ENCODE measurements around the gene UROS. TPM values are rescaled to one million over a fixed set of nuclear protein-coding genes. Genes with fewer than 3 reads are reported as not detected.

The UROS gene
- total RNA-seq, 4 donors from 2014 or later: 34.7 to 57.8 (median 39.2) TPM

DNA sequence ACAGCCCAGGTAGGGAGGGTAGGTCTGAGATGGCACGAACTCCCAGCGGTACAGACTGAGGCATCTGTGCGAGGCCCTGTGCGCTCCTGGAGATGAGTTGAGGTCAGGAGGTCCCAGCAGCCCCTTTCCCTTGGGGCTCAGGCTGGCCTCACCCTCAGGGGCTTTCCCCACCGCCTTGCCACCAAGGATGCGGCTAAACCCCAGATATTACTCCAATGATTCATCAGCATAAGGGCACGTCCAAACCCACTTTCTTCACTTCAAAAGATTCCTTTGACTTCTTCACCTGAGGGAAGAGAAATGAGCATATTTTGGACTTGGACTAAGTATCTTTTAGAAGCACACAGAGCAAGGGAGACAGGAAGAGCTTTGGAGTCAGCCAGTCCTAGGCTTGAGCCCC, 20.3 kb downstream of the UROS start:
- DNase-seq: no peak
- no peak overlapping the region for H3K27ac ChIP-seq
- no peaks in the 10 kb centered on the region for H3K4me1 ChIP-seq
- peaks cover 0 to 57% (median 0%) of the 10 kb centered on the region in 3 donors for H3K36me3 ChIP-seq
- H3K9me3 ChIP-seq: no peaks in the 10 kb centered on the region
- H3K27me3 ChIP-seq: no peaks in the 10 kb centered on the region
- TF ChIP-seq, protein P1, sequence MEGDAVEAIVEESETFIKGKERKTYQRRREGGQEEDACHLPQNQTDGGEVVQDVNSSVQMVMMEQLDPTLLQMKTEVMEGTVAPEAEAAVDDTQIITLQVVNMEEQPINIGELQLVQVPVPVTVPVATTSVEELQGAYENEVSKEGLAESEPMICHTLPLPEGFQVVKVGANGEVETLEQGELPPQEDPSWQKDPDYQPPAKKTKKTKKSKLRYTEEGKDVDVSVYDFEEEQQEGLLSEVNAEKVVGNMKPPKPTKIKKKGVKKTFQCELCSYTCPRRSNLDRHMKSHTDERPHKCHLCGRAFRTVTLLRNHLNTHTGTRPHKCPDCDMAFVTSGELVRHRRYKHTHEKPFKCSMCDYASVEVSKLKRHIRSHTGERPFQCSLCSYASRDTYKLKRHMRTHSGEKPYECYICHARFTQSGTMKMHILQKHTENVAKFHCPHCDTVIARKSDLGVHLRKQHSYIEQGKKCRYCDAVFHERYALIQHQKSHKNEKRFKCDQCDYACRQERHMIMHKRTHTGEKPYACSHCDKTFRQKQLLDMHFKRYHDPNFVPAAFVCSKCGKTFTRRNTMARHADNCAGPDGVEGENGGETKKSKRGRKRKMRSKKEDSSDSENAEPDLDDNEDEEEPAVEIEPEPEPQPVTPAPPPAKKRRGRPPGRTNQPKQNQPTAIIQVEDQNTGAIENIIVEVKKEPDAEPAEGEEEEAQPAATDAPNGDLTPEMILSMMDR (IDR thresholded peaks at IDR 0.05): no peak
- no peak for TF ChIP-seq POLR2A (IDR thresholded peaks at IDR 0.05)
- H3K4me3 ChIP-seq: no peak overlapping the region

DNA sequence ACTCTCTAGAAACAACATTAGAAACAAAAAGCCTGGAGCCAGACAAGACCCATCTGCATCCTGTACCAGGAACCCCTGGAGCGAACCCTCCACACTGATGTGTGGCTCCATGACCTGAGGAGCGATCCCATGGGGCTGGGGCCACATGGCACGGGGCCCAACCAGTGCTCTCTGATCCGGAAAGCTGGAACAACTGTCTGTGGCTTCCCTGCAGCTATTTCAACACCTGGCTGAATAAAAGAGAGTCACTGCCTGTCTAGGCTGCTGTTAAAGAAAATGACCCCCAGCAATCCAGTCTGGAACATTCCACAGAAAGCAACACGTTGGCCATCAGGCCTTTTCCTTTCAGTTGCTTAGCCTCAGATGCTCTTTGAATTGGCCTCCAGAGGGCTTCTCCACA, 20.9 kb downstream of the UROS start:
- TF ChIP-seq, protein P1 (IDR thresholded peaks at IDR 0.05): no peak
- TF ChIP-seq POLR2A (IDR thresholded peaks at IDR 0.05): no peak
- Histone ChIP-seq H3K27ac (no peak overlapping the region), H3K36me3 (peaks cover 0 to 53% (median 0%) of the 10 kb centered on the region in 3 donors), H3K27me3 (no peaks in the 10 kb centered on the region), H3K9me3 (no peaks in the 10 kb centered on the region), H3K4me3 (no peak overlapping the region), H3K4me1 (no peaks in the 10 kb centered on the region)
- DNase-seq: no peak

DNA sequence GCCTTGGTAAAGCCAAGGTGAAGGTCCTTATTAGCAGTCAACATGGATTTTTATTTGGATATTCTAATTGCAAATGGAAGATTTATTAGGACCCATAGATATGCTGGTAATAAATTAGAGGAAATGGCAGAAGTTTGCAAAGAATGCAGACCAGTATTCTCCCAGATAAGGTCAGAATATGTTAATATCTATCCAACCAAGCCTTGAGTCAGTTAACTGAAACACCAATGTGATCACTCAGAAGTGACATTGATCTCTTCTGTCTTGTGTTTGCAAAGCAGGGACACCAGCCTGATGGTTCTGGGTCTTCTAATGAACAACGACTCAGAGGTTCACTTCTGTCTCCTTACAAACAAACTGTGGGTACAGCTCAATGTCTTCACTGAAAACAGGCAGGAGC, 21.5 kb downstream of the UROS start:
- Histone ChIP-seq H3K9me3 (no peaks in the 10 kb centered on the region), H3K27ac (no peak overlapping the region), H3K4me1 (no peaks in the 10 kb centered on the region), H3K27me3 (no peaks in the 10 kb centered on the region), H3K4me3 (no peak overlapping the region), H3K36me3 (peaks cover 0 to 49% (median 0%) of the 10 kb centered on the region in 3 donors)
- TF ChIP-seq, protein P1 (IDR thresholded peaks at IDR 0.05): no peak
- TF ChIP-seq POLR2A (IDR thresholded peaks at IDR 0.05): no peak
- no peak for DNase-seq

DNA sequence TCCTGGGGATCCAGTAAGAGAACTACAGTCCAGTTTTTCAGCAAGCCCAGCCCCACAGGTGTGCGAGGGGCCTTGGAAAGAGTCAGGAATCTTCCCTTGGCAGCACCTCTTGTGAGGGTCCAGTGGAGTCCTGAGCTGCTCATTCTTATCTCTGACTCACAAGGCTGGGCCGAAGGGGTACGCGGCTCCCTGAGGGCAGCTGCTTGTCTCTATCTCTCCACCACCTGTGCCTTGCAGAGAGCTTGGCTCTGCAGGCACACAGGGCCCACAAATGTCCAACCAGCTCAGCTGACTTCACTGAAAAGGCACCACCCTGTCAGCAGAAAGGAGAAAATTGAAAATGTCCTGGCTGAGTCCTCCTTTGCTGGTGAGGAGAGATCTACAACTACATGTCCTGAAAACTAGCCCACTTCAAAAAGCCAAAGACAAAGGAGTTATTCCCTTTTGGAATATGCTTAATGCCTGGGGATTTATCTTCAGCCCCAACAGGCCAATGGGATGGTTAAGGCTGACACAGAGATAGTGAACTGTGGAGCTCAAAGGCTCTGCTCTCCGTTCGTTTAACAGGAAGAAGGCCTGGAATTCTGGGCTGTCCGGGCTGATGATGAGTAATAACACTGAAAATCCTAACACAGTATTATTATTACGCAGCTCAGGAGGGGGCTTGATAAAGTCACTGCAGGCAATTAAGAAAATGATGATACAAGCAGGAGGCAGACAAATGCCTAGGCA, 23.4 kb downstream of the UROS start:
- Histone ChIP-seq H3K36me3 (peaks cover 0 to 43% (median 0%) of the 10 kb centered on the region in 3 donors), H3K27me3 (no peaks in the 10 kb centered on the region), H3K27ac (no peak overlapping the region), H3K9me3 (no peaks in the 10 kb centered on the region), H3K4me1 (no peaks in the 10 kb centered on the region), H3K4me3 (no peak overlapping the region)
- TF ChIP-seq, protein P1 (IDR thresholded peaks at IDR 0.05): no peak
- TF ChIP-seq POLR2A (IDR thresholded peaks at IDR 0.05): no peak
- no peak for DNase-seq

DNA sequence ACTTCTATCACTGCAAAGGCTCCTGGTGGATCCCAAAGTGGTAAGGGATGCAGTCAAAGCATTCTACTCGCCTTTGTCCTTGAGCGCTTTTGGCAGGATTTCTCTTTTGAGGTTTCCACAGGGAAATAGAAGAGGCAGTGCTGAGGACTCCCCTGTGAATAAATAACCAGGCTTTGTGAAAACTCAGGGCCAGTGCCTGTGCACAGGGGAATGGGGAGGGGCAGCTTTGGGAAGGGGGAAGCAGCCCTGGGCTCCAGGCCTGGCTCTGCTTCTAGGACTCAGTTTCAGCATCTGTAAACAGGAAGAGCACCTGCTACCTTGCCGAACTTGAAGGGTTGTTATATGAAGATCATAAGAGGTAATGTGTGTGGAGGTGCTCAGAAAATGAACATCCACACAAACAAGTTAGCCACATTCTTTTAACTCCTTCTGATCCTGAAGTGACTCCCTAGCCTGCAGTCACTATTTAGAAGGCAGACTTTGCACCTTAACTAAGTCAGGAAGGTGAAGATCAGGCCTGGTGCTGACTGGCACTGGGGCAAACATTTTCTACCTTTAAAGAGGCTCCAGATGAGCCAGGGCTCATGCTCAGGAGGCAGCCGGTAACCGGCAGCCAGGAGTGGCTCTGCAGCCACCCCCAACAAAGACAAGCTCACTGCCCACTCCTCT, 24.9 kb downstream of the UROS start:
- no peak for DNase-seq
- Histone ChIP-seq H3K36me3 (peaks cover 0 to 47% (median 0%) of the 10 kb centered on the region in 3 donors), H3K4me3 (no peak overlapping the region), H3K27ac (no peak overlapping the region), H3K4me1 (no peaks in the 10 kb centered on the region), H3K27me3 (no peaks in the 10 kb centered on the region), H3K9me3 (no peaks in the 10 kb centered on the region)
- TF ChIP-seq POLR2A (IDR thresholded peaks at IDR 0.05): no peak
- TF ChIP-seq, protein P1 (IDR thresholded peaks at IDR 0.05): no peak
